Naive thymus-derived CD4-positive, alpha-beta T cell (primary cell): Measurements from ENCODE around the gene GBX2. TPM values are rescaled to one million over a fixed set of nuclear protein-coding genes. Genes with fewer than 3 reads are reported as not detected.
A peak's percentile ranks its signal among the peaks of the same experiment; 100 is the strongest.

ENCODE experiments used
- ATAC-seq: fragments of 150-1000 bp; cut with Tn5 transposase; 2 replicates; pipeline ENCODE4 v1.10.0; 2021; ENCODE audit warnings: mild to moderate bottlenecking, moderate library complexity
- CTCF ChIA-PET: fragments of 350-600 bp; sonication (Branson Sonifier 250); formaldehyde crosslinking; loops from one replicate; lab custom pipeline; 2021; ENCODE audit warnings: antibody characterized with exemption; lab: Charles Lee
- POLR2A ChIA-PET: fragments of 350-600 bp; sonication (Branson Sonifier 250); formaldehyde crosslinking; loops from one replicate; lab custom pipeline; 2021; ENCODE audit warnings: antibody characterized with exemption, inconsistent platforms; lab: Charles Lee
- DNase-seq, 9 donors: peaks; one replicate each; pipeline versions ENCODE4 v3.0.0 to v3.0.0-alpha.2; 2020 to 2022; ENCODE audit warnings: mixed read lengths in 1 of 9
- H3K27ac ChIP-seq: one replicate; pipeline ENCODE4 v1.7.0; 2013; ENCODE audit warnings: mild to moderate bottlenecking, low read depth, low read length, moderate library complexity
- H3K27me3 ChIP-seq, 2 donors: one replicate each; pipeline ENCODE4 v1.7.0; 2013; ENCODE audit warnings: low read length in 2 of 2, mild to moderate bottlenecking in 2 of 2, moderate library complexity in 2 of 2; ENCODE audit not compliant: control insufficient read depth in 2 of 2, insufficient read depth in 2 of 2
- H3K36me3 ChIP-seq, 3 experiments: 1 replicate in 2 of 3; 2 replicates in 1 of 3; pipeline ENCODE4 v1.7.0; 2013; ENCODE audit warnings: low read length in 3 of 3, mild to moderate bottlenecking in 3 of 3, moderate library complexity in 1 of 3; ENCODE audit not compliant: insufficient read depth in 3 of 3, control insufficient read depth in 2 of 3
- H3K4me1 ChIP-seq, 2 donors: one replicate each; pipeline ENCODE4 v1.7.0; 2013; ENCODE audit warnings: low read length in 2 of 2, mild to moderate bottlenecking in 2 of 2, moderate library complexity in 1 of 2; ENCODE audit not compliant: control insufficient read depth in 2 of 2, insufficient read depth in 2 of 2
- H3K4me3 ChIP-seq: 2 replicates; pipeline ENCODE4 v1.7.0; 2013; ENCODE audit warnings: mild to moderate bottlenecking, low read length
- H3K9me3 ChIP-seq, 3 experiments: 1 replicate in 2 of 3; 2 replicates in 1 of 3; pipeline ENCODE4 v1.7.0; 2013; ENCODE audit warnings: low read length in 3 of 3; ENCODE audit not compliant: control insufficient read depth in 2 of 3
- H3K27ac Mint-ChIP-seq, 9 donors: one replicate each; pipeline ENCODE4 v1.8.0; 2020 to 2022; ENCODE audit warnings: mixed read lengths in 9 of 9, mild to moderate bottlenecking in 8 of 9, moderate library complexity in 5 of 9, inconsistent platforms in 2 of 9
- H3K27me3 Mint-ChIP-seq, 5 donors: one replicate each; pipeline ENCODE4 v1.8.0; 2021 to 2022; ENCODE audit warnings: mixed read lengths in 5 of 5, mild to moderate bottlenecking in 1 of 5
- H3K36me3 Mint-ChIP-seq, 5 donors: one replicate each; pipeline ENCODE4 v1.8.0; 2020 to 2022; ENCODE audit warnings: mixed read lengths in 5 of 5, mild to moderate bottlenecking in 3 of 5, inconsistent platforms in 1 of 5
- H3K4me1 Mint-ChIP-seq, 7 donors: one replicate each; pipeline ENCODE4 v1.8.0; 2020 to 2022; ENCODE audit warnings: mixed read lengths in 7 of 7, mild to moderate bottlenecking in 3 of 7, inconsistent platforms in 1 of 7
- H3K4me3 Mint-ChIP-seq, 10 donors: one replicate each; pipeline ENCODE4 v1.8.0; 2020 to 2022; ENCODE audit warnings: mild to moderate bottlenecking in 10 of 10, mixed read lengths in 10 of 10, moderate library complexity in 6 of 10, inconsistent platforms in 2 of 10
- H3K9me3 Mint-ChIP-seq, 11 donors: one replicate each; pipeline ENCODE4 v1.8.0; 2020 to 2022; ENCODE audit warnings: mixed read lengths in 11 of 11, mild to moderate bottlenecking in 4 of 11, inconsistent platforms in 1 of 11, moderate library complexity in 1 of 11
- intact Hi-C, 2 donors: fragments of 100-400 bp; cut with micrococcal nuclease; formaldehyde crosslinking; loops; one replicate each; pipeline ENCODE4 v1.15.1; 2023
- polyA plus RNA-seq, 2 donors: library from polyadenylated mRNA; unstranded; fragments of 300-500 nt; fragmentation: Illumina TruSeq; gene quantifications; one replicate each; pipeline ENCODE4 v1.2.3, GENCODE V29; 2021
- total RNA-seq, 6 experiments: library from RNA in 5 of 6; stranded (reverse) in 5 of 6; gene quantifications; 1 replicate in 5 of 6; 2 replicates in 1 of 6; pipeline ENCODE4 v1.2.3 and lab custom pipeline; 2021 to 2026

The GBX2 gene
- total and polyA plus RNA-seq, 7 experiments from 2014 or later = not detected

DNA sequence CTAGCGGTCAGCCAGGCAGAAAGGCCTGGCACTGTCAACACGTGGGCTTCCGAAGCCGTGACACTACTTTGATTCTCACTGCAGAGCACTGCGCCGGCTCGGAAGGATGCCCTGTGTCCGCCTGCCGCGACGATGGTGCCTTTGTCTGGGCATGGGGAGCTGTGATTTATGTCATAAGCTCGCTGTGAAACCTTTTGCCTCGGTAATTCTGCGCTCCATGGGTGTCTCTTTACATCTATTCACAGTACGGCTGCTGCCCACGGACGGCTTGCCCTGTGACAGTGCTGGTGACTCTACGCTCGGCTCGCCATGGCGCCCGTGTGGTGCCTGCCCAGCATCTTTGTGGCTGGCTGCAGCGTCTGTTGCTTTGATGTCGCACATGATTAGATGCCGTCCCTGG, 43.1 kb upstream of the GBX2 start:
- ChIA-PET CTCF (no interaction called here), POLR2A (no interaction called here)
- Mint-ChIP-seq H3K27me3 (peaks cover 0 to 60% (median 31%) of the 10 kb centered on the region in 5 donors), H3K4me1 (peaks cover 0 to 4% (median 0%) of the 10 kb centered on the region in 7 donors), H3K27ac (no peak overlapping the region), H3K36me3 (peaks cover 0 to 7% (median 0%) of the 10 kb centered on the region in 5 donors), H3K4me3 (no peak overlapping the region), H3K9me3 (peaks cover 0 to 13% (median 2%) of the 10 kb centered on the region in 11 donors)
- ATAC-seq = no peak
- intact Hi-C loops = no loop called here
- Histone ChIP-seq H3K4me1 (no peaks in the 10 kb centered on the region), H3K36me3 (no peaks in the 10 kb centered on the region), H3K27ac (no peak overlapping the region), H3K9me3 (no peaks in the 10 kb centered on the region), H3K27me3 (no peaks in the 10 kb centered on the region), H3K4me3 (no peak overlapping the region)
- no peak for DNase-seq

DNA sequence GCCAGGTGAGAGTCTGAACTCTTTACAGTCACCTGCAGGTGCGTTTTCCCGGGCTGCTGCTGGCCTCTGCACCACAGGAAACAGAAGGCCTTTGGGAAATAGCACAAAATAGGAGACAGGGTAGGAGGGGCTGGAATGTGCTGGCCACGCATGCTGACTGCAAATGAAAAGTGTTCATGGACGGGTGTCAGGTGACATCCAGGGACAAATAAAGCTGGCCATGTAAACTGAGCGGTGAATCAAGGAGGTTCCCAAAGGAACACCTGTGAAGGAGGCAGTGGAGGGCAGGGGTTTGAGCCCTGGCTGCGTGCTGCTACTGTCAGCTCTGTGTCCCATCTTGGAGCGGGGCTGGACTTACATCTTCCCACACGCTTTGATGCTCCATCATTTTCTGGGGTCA, 42.4 kb upstream of the GBX2 start:
- Histone ChIP-seq H3K27me3 (no peaks in the 10 kb centered on the region), H3K9me3 (no peaks in the 10 kb centered on the region), H3K27ac (no peak overlapping the region), H3K36me3 (no peaks in the 10 kb centered on the region), H3K4me3 (no peak overlapping the region), H3K4me1 (no peaks in the 10 kb centered on the region)
- CTCF ChIA-PET = no interaction called here
- intact Hi-C loops = no loop called here
- no peak overlapping the region for H3K27ac Mint-ChIP-seq
- ATAC-seq (no peak), DNase-seq (no peak)
- no peak overlapping the region for H3K4me3 Mint-ChIP-seq
- H3K4me1 Mint-ChIP-seq = no peaks in the 10 kb centered on the region
- H3K36me3 Mint-ChIP-seq = peaks cover 0 to 7% (median 0%) of the 10 kb centered on the region in 5 donors
- POLR2A ChIA-PET = no interaction called here
- H3K27me3 Mint-ChIP-seq = peaks cover 0 to 58% (median 24%) of the 10 kb centered on the region in 5 donors
- peaks cover 0 to 18% (median 7%) of the 10 kb centered on the region in 11 donors for H3K9me3 Mint-ChIP-seq

DNA sequence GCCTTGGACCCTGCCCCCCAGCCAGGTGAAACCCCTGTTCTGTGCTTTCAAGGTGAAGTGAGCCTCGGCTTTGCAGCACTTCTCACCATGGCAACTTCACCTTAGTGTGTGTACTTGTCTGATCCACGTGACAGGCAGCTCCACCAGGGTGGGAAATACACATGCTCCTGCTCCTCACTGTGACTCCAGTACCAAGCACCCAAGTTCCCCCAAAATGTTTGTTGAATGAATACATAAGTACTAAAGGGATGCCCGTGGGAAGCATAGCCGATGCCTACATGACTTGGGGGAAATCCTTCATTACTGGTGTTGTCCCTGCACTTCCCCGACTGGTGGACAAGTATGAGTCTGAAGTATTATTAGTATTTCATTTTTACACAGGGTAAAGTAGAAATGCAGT, 41.8 kb upstream of the GBX2 start:
- Mint-ChIP-seq H3K36me3 (peaks cover 0 to 7% (median 0%) of the 10 kb centered on the region in 5 donors), H3K4me3 (no peak overlapping the region), H3K27me3 (peaks cover 0 to 52% (median 22%) of the 10 kb centered on the region in 5 donors), H3K9me3 (peaks cover 0 to 18% (median 7%) of the 10 kb centered on the region in 11 donors), H3K27ac (no peak overlapping the region), H3K4me1 (no peaks in the 10 kb centered on the region)
- POLR2A ChIA-PET = no interaction called here
- Histone ChIP-seq H3K4me1 (no peaks in the 10 kb centered on the region), H3K4me3 (no peak overlapping the region), H3K36me3 (no peaks in the 10 kb centered on the region), H3K27ac (no peak overlapping the region), H3K9me3 (peaks cover 0 to 2% (median 0%) of the 10 kb centered on the region in 3 experiments), H3K27me3 (no peaks in the 10 kb centered on the region)
- DNase-seq (no peak), ATAC-seq (no peak)
- intact Hi-C loops = no loop called here
- CTCF ChIA-PET = no interaction called here

DNA sequence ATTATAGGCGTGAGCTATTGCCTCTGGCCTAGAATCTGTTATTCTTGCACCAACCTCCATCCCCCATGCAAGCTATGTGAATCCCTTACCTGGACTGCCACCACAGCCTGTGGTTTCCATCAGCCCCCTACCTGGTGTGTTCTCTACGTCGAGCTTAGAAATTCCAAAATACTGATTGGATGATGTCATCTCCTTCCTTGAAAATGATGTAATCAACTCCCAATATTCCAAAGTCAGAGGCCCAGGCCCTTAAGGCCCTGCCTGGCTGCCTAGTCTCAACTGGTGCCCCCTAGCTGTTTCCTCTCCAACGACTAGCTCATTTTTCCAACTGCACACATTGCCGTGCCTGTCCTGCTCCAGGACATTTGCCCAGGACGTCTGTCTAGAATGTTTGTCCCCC, 41.3 kb upstream of the GBX2 start:
- ChIA-PET POLR2A (no interaction called here), CTCF (no interaction called here)
- H3K4me1 ChIP-seq = no peaks in the 10 kb centered on the region
- Mint-ChIP-seq H3K27me3 (peaks cover 0 to 49% (median 22%) of the 10 kb centered on the region in 5 donors), H3K36me3 (peaks cover 0 to 7% (median 0%) of the 10 kb centered on the region in 5 donors), H3K4me3 (no peak overlapping the region), H3K4me1 (no peaks in the 10 kb centered on the region), H3K27ac (no peak overlapping the region), H3K9me3 (peaks cover 0 to 18% (median 7%) of the 10 kb centered on the region in 11 donors)
- peaks cover 0 to 5% (median 0%) of the 10 kb centered on the region in 3 experiments for H3K9me3 ChIP-seq
- DNase-seq (no peak), ATAC-seq (no peak)
- H3K27me3 ChIP-seq = no peaks in the 10 kb centered on the region
- no peaks in the 10 kb centered on the region for H3K36me3 ChIP-seq
- no peak overlapping the region for H3K27ac ChIP-seq
- intact Hi-C loops = no loop called here
- H3K4me3 ChIP-seq = no peak overlapping the region

DNA sequence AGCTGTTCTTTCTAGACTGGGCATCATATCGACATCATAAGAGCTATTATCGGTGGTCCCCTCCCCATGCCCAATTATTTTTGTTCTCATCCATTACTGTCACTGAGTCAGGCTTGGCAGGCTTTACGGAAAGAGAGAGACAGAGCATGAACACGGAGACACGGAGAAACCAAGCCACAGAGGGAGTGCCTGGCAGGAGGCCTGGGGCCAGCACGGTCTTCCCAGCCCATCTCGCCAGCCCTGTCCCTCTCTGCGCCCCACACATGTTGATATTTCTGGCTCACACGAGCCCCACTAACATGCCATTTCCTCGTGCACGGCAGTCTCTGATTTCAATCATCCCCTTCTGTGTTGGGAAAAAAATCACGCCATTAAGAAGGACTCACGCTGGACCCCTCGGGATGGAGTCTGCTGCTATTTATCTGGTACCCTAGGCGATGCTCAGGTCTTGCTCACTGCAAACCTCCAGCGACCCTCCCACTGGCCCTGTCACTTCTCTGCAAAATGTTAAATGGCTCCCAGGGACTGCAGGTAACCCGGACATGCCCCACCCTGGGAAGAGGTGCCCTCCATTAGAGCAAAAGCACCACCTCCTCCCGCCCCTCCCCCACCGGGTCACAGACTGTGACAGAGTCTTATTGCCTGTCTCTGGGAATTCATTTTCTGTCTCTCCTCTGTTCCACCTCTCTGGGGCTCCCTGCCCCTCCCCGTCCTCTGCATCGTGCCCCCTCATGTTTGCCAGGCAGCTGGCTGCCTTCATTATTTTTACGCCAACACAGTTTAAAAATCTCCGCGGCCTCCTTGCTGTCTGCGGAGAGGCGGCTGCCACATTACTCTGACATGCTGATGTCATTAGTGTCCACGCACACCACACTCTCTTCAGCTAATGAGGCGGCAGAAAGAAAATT, 40.1 kb upstream of the GBX2 start:
- H3K36me3 ChIP-seq = no peaks in the 10 kb centered on the region
- peak overlapping the region in 1 of 9 donors; percentile 74 for H3K27ac Mint-ChIP-seq
- CTCF ChIA-PET = no interaction called here
- POLR2A ChIA-PET = no interaction called here
- H3K27ac ChIP-seq = no peak overlapping the region
- intact Hi-C loops = no loop called here
- no peaks in the 10 kb centered on the region for H3K27me3 ChIP-seq
- H3K4me3 Mint-ChIP-seq = no peak overlapping the region
- H3K27me3 Mint-ChIP-seq = peaks cover 0 to 40% (median 17%) of the 10 kb centered on the region in 5 donors
- peaks cover 0 to 5% (median 0%) of the 10 kb centered on the region in 3 experiments for H3K9me3 ChIP-seq
- H3K4me3 ChIP-seq = no peak overlapping the region
- peaks cover 0 to 7% (median 0%) of the 10 kb centered on the region in 5 donors for H3K36me3 Mint-ChIP-seq
- no peaks in the 10 kb centered on the region for H3K4me1 ChIP-seq
- H3K4me1 Mint-ChIP-seq = no peaks in the 10 kb centered on the region
- ATAC-seq = no peak
- no peak for DNase-seq
- H3K9me3 Mint-ChIP-seq = peaks cover 0 to 13% (median 7%) of the 10 kb centered on the region in 11 donors

DNA sequence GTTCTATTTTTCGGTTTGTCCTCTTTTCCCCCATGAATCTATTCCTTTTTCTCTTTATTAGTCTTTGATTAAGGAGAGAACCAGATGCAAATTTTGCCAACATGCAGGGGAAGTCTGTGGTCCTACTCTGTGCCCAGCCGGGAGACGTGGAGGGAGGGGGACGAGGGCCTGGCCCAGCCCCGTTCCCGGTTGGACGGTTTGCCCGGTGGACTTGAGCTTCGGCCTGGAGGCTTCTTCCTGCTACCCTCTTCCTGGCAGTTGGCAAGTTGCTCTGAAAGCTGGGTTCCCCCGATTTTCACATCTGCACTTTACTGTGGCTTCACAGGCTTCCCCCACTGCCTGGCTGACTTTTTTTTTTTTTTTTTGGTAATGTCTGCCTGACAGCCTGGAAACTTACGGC, 39.3 kb upstream of the GBX2 start:
- no peak overlapping the region for H3K4me3 ChIP-seq
- H3K4me1 ChIP-seq = no peaks in the 10 kb centered on the region
- Mint-ChIP-seq H3K9me3 (peaks cover 0 to 13% (median 7%) of the 10 kb centered on the region in 11 donors), H3K4me1 (no peaks in the 10 kb centered on the region), H3K27me3 (peaks cover 0 to 37% (median 13%) of the 10 kb centered on the region in 5 donors), H3K4me3 (no peak overlapping the region), H3K36me3 (peaks cover 0 to 7% (median 0%) of the 10 kb centered on the region in 5 donors), H3K27ac (no peak overlapping the region)
- no peak overlapping the region for H3K27ac ChIP-seq
- H3K27me3 ChIP-seq = no peaks in the 10 kb centered on the region
- CTCF ChIA-PET = no interaction called here
- H3K36me3 ChIP-seq = no peaks in the 10 kb centered on the region
- POLR2A ChIA-PET = no interaction called here
- ATAC-seq (no peak), DNase-seq (no peak)
- peaks cover 0 to 5% (median 0%) of the 10 kb centered on the region in 3 experiments for H3K9me3 ChIP-seq
- intact Hi-C loops = no loop called here
